Prostate gland (tissue), 2 donors: ENCODE results near the gene CIROP. TPM values are rescaled to one million over a fixed set of nuclear protein-coding genes. Genes with fewer than 3 reads are reported as not detected.

Experiments
- DNase-seq: peaks from one replicate; pipeline ENCODE4 v3.0.0-alpha.2; 2019; ENCODE audit warnings: low spot score
- H3K27ac ChIP-seq, 2 donors: fragments of 200-600 bp; sonication (generic); 2 replicates each; pipeline ENCODE4 v1.5.1; 2017 to 2019
- H3K27me3 ChIP-seq: fragments of 200-600 bp; sonication (generic); replicated peaks from 2 replicates; pipeline ENCODE4 v1.5.1; 2019; ENCODE audit not compliant: insufficient read depth
- H3K36me3 ChIP-seq, 2 donors: fragments of 200-600 bp; sonication (generic); 1 replicate in 1 of 2; 2 replicates in 1 of 2; pipeline versions ENCODE4 v1.5.1 to v1.8.1; 2017 to 2019
- H3K4me1 ChIP-seq: fragments of 200-600 bp; sonication (generic); replicated peaks from 2 replicates; pipeline ENCODE4 v1.5.1; 2019
- H3K4me3 ChIP-seq, 2 donors: fragments of 200-600 bp; sonication (generic); 2 replicates each; pipeline ENCODE4 v1.5.1; 2017 to 2019
- H3K9me3 ChIP-seq: fragments of 200-600 bp; sonication (generic); 2 replicates; pipeline ENCODE4 v1.5.1; 2017
- POLR2A ChIP-seq: fragments of 450-650 bp; IDR thresholded peaks from one replicate; pipeline ENCODE4 v1.6.1; 2016; ENCODE audit warnings: antibody characterized with exemption, mild to moderate bottlenecking
- POLR2AphosphoS5 ChIP-seq: sonication (generic); formaldehyde crosslinking; IDR thresholded peaks from one replicate; pipeline ENCODE4 v1.6.1; 2017; ENCODE audit warnings: antibody characterized with exemption
- WGBS: methylation state at CpG from one replicate; pipeline ENCODE4 v1.1.5; 2018; 5-methylcytosine and 5-hydroxymethylcytosine counted together
- intact Hi-C: fragments of 100-400 bp; cut with DNase I; formaldehyde crosslinking; loops from one replicate; pipeline ENCODE4 v1.14.2; 2022
- total RNA-seq, 2 donors: library from RNA; depleted of rRNA; stranded (reverse); fragments of >200 nt; gene quantifications; one replicate each; pipeline ENCODE4 v1.1.0, GENCODE V29; 2016
- TF ChIP-seq, protein P1 (sequence below), 4 experiments: fragments of 200-600 bp in 2 of 4; fragments of 450-650 bp in 2 of 4; sonication (generic) in 2 of 4; IDR thresholded peaks; 1 replicate in 3 of 4; 2 replicates in 1 of 4; pipeline ENCODE4 v1.5.1; 2016 to 2019; ENCODE audit warnings: antibody characterized with exemption in 4 of 4, mild to moderate bottlenecking in 2 of 4, moderate library complexity in 2 of 4

The CIROP gene
- total RNA-seq, 2 donors from 2014 or later, result not detected

DNA sequence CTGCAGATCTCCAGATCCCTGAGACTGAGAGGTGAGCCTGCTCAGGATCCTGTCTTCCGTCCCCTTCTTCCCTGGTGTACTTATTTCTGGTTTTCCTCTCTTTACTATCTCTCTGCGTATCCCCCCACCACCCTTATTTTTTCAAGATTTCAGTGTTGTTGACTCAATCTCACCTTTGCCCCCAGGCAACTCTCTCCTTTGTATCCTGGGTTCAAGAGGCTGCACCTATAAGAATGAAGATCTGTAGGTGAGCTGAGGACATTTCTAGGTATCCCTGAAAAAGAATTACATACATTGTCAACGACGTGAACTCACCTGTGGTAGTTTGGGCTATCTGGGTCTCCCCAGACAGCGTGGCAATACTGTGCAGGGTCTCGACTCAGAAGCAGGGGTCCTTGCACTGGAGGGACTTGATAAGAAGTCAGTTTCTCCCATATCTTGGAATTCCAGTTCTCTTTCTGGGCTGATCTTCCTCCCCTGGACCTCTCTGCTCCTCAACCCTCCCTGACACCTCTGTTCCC is 659 bp downstream of the CIROP start:
- Histone ChIP-seq H3K9me3 (no peaks in the 10 kb centered on the region), H3K4me3 (no peak overlapping the region), H3K27me3 (no peaks in the 10 kb centered on the region), H3K4me1 (no peaks in the 10 kb centered on the region), H3K36me3 (no peaks in the 10 kb centered on the region), H3K27ac (no peak overlapping the region)
- DNase-seq, result no peak
- intact Hi-C loops, result no loop called here
- no peak for TF ChIP-seq POLR2AphosphoS5
- TF ChIP-seq POLR2A, result no peak
- TF ChIP-seq, protein P1, sequence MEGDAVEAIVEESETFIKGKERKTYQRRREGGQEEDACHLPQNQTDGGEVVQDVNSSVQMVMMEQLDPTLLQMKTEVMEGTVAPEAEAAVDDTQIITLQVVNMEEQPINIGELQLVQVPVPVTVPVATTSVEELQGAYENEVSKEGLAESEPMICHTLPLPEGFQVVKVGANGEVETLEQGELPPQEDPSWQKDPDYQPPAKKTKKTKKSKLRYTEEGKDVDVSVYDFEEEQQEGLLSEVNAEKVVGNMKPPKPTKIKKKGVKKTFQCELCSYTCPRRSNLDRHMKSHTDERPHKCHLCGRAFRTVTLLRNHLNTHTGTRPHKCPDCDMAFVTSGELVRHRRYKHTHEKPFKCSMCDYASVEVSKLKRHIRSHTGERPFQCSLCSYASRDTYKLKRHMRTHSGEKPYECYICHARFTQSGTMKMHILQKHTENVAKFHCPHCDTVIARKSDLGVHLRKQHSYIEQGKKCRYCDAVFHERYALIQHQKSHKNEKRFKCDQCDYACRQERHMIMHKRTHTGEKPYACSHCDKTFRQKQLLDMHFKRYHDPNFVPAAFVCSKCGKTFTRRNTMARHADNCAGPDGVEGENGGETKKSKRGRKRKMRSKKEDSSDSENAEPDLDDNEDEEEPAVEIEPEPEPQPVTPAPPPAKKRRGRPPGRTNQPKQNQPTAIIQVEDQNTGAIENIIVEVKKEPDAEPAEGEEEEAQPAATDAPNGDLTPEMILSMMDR (IDR thresholded peaks at IDR 0.05), result no peak
- 82% methylated on average over 6 of the region's 6 CpGs for WGBS

DNA sequence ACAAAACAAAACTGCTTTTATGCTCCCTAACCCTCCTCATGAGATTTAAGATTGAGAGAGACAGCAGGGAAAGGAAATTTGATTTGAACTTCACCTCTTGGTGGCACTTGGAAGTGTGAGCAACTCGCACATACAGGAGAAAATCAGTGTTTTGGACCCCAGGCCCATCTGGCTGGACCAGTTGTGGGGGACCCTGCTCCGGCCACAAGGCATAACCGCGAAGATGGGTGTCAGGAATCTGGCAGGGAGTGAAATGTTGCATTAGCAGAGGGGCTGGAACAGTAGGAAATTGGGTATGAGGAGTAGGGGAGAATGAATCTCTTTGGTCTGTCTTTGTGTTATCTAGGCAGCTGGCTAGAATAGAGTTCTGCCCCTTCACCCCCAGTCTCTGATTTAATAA is 1.2 kb downstream of the CIROP start:
- no peaks in the 10 kb centered on the region for H3K9me3 ChIP-seq
- no peak for DNase-seq
- 94% methylated on average over 4 of the region's 4 CpGs for WGBS
- no peak for TF ChIP-seq POLR2AphosphoS5
- TF ChIP-seq, protein P1 (IDR thresholded peaks at IDR 0.05), result no peak
- TF ChIP-seq POLR2A, result no peak
- no peaks in the 10 kb centered on the region for H3K27me3 ChIP-seq
- H3K27ac ChIP-seq, result no peak overlapping the region
- intact Hi-C loops, result no loop called here
- H3K4me3 ChIP-seq, result no peak overlapping the region
- H3K4me1 ChIP-seq, result no peaks in the 10 kb centered on the region
- no peaks in the 10 kb centered on the region for H3K36me3 ChIP-seq

DNA sequence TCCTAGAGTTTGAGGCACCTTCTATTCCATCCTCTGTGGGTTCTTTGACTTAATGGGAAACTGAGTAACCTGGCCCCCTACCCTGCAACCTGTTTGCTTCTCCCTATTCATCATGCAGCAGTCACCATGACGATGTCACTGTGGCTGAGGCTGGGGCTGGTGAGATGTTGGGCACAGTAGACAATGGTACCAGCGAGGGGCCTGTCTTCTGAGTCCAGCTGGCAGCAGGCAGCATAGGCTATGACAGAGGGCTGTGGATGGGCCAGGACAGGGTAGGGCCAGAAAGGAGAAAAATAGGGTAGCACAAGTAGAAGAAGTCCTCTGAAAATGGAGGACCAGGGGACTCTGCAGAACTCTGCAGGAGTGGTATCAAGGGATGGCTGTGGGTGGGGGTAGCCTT is 2.0 kb downstream of the CIROP start:
- Histone ChIP-seq H3K9me3 (no peaks in the 10 kb centered on the region), H3K4me3 (no peak overlapping the region), H3K4me1 (no peaks in the 10 kb centered on the region), H3K27ac (no peak overlapping the region), H3K27me3 (no peaks in the 10 kb centered on the region), H3K36me3 (no peaks in the 10 kb centered on the region)
- TF ChIP-seq POLR2AphosphoS5 (no peak), POLR2A (no peak)
- TF ChIP-seq, protein P1 (IDR thresholded peaks at IDR 0.05), result no peak
- DNase-seq, result no peak
- WGBS, result 88% methylated on average over 2 of the region's 2 CpGs
- intact Hi-C loops, result no loop called here

DNA sequence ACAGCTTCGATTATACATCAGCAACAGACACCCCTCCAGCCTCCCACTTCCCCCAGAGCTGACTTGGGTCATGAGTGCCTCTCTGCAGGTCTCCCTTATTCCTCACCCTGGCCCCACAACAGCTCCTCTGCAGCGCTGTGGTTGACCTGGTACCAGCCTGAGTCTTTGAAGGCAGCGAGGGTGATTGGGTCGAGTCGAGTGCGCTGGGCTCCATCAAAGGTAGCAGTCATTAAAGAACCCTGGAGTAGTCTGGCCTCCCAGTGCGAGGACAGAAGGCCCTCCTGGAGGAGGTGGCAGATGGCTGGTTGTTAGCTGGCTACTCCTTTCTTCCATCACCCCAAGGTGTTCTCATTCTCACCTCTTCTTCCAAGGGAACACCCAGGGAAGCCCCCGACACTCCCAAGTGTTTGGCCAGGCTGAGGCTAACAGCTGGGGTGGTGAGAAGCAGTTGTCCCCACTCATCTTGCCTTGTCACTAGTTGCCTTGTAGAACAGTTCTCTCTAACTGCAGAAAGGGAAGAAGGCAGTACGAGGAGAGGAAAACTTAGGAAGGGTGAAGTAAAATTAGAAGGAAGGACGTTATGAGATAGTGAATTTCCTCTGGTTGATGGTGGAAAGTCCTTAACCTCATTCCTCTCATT is 2.7 kb downstream of the CIROP start:
- DNase-seq, result no peak
- no peak overlapping the region for H3K27ac ChIP-seq
- TF ChIP-seq, protein P1 (IDR thresholded peaks at IDR 0.05), result no peak
- TF ChIP-seq POLR2AphosphoS5, result no peak
- no peak for TF ChIP-seq POLR2A
- no peak overlapping the region for H3K4me3 ChIP-seq
- no peaks in the 10 kb centered on the region for H3K4me1 ChIP-seq
- WGBS, result 69% methylated on average over 10 of the region's 10 CpGs
- no peaks in the 10 kb centered on the region for H3K36me3 ChIP-seq
- H3K27me3 ChIP-seq, result no peaks in the 10 kb centered on the region
- H3K9me3 ChIP-seq, result no peaks in the 10 kb centered on the region
- intact Hi-C loops, result no loop called here
